22Rv1 (cell line): ENCODE data around the gene DNAH3.

Source experiments
- ZFX ChIP-seq: fragments of 450-650 bp; IDR thresholded peaks from 2 replicates; pipeline ENCODE4 v1.6.1; 2017; ENCODE audit warnings: antibody characterized with exemption, borderline replicate concordance
- TF ChIP-seq, protein P1 (sequence below): fragments of 450-650 bp; IDR thresholded peaks from 2 replicates; pipeline ENCODE4 v1.5.1; 2017; ENCODE audit warnings: mild to moderate bottlenecking

DNA sequence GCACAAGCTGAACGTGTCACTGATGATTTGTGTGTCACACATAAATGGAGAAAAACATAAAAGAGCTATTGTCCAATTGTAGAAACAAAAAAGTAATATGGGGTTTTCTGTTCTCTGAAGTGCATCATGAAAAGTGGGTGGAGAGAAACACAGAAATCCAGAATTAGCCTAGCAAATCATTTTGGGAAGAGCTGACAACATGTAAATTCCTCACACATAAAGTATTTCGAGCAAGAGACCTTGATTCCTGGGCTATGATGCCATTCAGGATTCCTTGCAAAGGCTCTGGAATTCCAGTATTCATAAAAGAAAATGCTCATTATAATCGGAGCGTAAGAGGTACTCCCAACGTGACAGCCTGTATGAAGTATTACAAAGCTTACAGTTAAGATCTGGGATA lies 251.6 kb downstream of the DNAH3 start:
- TF ChIP-seq, protein P1, sequence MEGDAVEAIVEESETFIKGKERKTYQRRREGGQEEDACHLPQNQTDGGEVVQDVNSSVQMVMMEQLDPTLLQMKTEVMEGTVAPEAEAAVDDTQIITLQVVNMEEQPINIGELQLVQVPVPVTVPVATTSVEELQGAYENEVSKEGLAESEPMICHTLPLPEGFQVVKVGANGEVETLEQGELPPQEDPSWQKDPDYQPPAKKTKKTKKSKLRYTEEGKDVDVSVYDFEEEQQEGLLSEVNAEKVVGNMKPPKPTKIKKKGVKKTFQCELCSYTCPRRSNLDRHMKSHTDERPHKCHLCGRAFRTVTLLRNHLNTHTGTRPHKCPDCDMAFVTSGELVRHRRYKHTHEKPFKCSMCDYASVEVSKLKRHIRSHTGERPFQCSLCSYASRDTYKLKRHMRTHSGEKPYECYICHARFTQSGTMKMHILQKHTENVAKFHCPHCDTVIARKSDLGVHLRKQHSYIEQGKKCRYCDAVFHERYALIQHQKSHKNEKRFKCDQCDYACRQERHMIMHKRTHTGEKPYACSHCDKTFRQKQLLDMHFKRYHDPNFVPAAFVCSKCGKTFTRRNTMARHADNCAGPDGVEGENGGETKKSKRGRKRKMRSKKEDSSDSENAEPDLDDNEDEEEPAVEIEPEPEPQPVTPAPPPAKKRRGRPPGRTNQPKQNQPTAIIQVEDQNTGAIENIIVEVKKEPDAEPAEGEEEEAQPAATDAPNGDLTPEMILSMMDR: no peak
- no peak for TF ChIP-seq ZFX
